Upper lobe of left lung (tissue), 4 donors: ENCODE measurements around the gene MMP12.
"Not testable (repeated sequence)": the region's sequence is repeated elsewhere in the genome, so short reads cannot be mapped to it uniquely, and the experiment has no call there.

Experiments used
- POLR2AphosphoS5 ChIP-seq, 2 donors: sonication (generic); formaldehyde crosslinking; IDR thresholded peaks; one replicate each; pipeline ENCODE4 v1.5.1; 2017; ENCODE audit warnings: antibody characterized with exemption in 2 of 2
- TF ChIP-seq, protein P1 (sequence below), 6 experiments: fragments of 450-650 bp in 4 of 6; fragments of 200-600 bp in 2 of 6; sonication (generic) in 2 of 6; IDR thresholded peaks; one replicate each; pipeline ENCODE4 v1.5.1; 2016 to 2019; ENCODE audit warnings: antibody characterized with exemption in 6 of 6

DNA sequence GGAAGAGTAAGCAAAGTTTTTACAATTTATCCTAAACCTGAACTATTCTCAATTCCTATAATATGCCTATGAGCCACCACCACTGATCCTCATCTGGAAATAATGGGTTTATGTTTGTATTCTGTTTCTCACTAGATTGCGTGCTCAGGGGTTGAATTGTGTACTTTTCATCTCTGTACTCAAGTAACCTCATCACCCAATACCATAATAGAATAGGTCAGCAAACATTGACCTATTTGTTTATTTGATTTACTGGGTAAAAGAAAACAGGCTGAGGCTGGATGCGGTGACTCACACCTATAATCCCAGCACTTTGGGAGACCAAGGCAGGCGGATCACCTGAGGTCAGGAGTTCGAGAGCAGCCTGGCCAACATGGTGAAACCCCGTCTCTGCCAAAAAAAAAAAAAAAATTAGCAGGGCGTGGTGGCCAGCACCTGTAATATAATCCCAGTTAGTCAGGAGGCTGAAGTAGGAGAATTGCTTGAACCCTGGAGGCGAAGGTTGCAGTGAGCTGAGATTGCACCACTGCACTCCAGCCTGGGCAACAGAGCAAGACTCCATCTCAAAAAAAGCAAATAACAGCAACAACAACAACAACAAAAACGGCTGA lies 5.3 kb downstream of the MMP12 start:
- not testable (repeated sequence) for TF ChIP-seq POLR2AphosphoS5 (IDR thresholded peaks at IDR 0.05)
- TF ChIP-seq, protein P1, sequence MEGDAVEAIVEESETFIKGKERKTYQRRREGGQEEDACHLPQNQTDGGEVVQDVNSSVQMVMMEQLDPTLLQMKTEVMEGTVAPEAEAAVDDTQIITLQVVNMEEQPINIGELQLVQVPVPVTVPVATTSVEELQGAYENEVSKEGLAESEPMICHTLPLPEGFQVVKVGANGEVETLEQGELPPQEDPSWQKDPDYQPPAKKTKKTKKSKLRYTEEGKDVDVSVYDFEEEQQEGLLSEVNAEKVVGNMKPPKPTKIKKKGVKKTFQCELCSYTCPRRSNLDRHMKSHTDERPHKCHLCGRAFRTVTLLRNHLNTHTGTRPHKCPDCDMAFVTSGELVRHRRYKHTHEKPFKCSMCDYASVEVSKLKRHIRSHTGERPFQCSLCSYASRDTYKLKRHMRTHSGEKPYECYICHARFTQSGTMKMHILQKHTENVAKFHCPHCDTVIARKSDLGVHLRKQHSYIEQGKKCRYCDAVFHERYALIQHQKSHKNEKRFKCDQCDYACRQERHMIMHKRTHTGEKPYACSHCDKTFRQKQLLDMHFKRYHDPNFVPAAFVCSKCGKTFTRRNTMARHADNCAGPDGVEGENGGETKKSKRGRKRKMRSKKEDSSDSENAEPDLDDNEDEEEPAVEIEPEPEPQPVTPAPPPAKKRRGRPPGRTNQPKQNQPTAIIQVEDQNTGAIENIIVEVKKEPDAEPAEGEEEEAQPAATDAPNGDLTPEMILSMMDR (IDR thresholded peaks at IDR 0.05), result not testable (repeated sequence)
